Ovary (tissue), 9 donors: Measurements from ENCODE around the gene CD81. TPM values are rescaled to one million over a fixed set of nuclear protein-coding genes. Genes with fewer than 3 reads are reported as not detected.
"Not testable (repeated sequence)": the region's sequence is repeated elsewhere in the genome, so short reads cannot be mapped to it uniquely, and the experiment has no call there.

Experiments
- DNase-seq, 5 donors: peaks; one replicate each; pipeline ENCODE4 v3.0.0-alpha.2; 2019 to 2020
- H3K27ac ChIP-seq, 2 donors: fragments of 200-600 bp; one replicate each; pipeline versions ENCODE4 v1.5.1 to v1.8.0; 2019 to 2022
- H3K27me3 ChIP-seq: fragments of 200-600 bp; one replicate; pipeline ENCODE4 v1.8.0; 2022
- H3K36me3 ChIP-seq: fragments of 200-600 bp; sonication (generic); one replicate; pipeline ENCODE4 v1.5.1; 2019
- H3K4me1 ChIP-seq: one replicate; pipeline ENCODE4 v1.8.1; 2013; ENCODE audit warnings: mild to moderate bottlenecking, moderate library complexity; ENCODE audit not compliant: insufficient read depth
- H3K4me3 ChIP-seq: fragments of 200-600 bp; sonication (generic); one replicate; pipeline ENCODE4 v1.5.1; 2017
- H3K9me3 ChIP-seq, 2 donors: fragments of 200-600 bp in 1 of 2; sonication (generic) in 1 of 2; one replicate each; pipeline versions ENCODE4 v1.5.1 to v1.8.1; 2013 to 2019; ENCODE audit warnings: mild to moderate bottlenecking in 1 of 2, moderate library complexity in 1 of 2
- CTCF ChIP-seq, 3 donors: fragments of 450-650 bp in 2 of 3; fragments of 200-600 bp in 1 of 3; IDR thresholded peaks; one replicate each; pipeline versions ENCODE4 v1.5.1 to v1.8.0; 2016 to 2022; ENCODE audit warnings: antibody characterized with exemption in 3 of 3, mild to moderate bottlenecking in 1 of 3
- EP300 ChIP-seq: sonication (generic); formaldehyde crosslinking; IDR thresholded peaks from one replicate; pipeline ENCODE4 v1.6.1; 2017; ENCODE audit warnings: antibody characterized with exemption
- POLR2A ChIP-seq: fragments of 450-650 bp; IDR thresholded peaks from one replicate; pipeline ENCODE4 v1.6.1; 2017; ENCODE audit warnings: antibody characterized with exemption, mild to moderate bottlenecking, moderate library complexity
- WGBS, 3 donors: extraction: QIAGEN DNeasy Blood & Tissue Kit in 1 of 3; methylation state at CpG; one replicate each; pipeline versions ENCODE4 v1.1.5 to v1.1.7; 2013 to 2017; 5-methylcytosine and 5-hydroxymethylcytosine counted together
- intact Hi-C, 4 donors: fragments of 100-400 bp; cut with DNase I; formaldehyde crosslinking; loops; one replicate each; pipeline versions ENCODE4 v1.11.0 to v1.15.1; 2022 to 2023
- polyA plus RNA-seq, 2 donors: library from polyadenylated mRNA; stranded (reverse); fragments of 200-250 nt in 1 of 2; fragments of 350-450 nt in 1 of 2; fragmentation: Illumina TruSeq in 1 of 2; extraction: RNeasy Lipid Tissue Mini Kit (QIAGEN cat#74804) in 1 of 2; gene quantifications; one replicate each; pipeline ENCODE4 v1.2.3, GENCODE V29; 2013 to 2014
- total RNA-seq, 7 donors: library from RNA; depleted of rRNA in 2 of 7; stranded (reverse); fragments of >200 nt in 2 of 7; fragmentation: NEBNext Ultra II Directional in 3 of 7; extraction: Animal tissue kit (Norgen Biotek cat#: 25700) in 3 of 7; gene quantifications; one replicate each; pipeline versions ENCODE4 v1.1.0 to v1.2.4, GENCODE V29; 2016 to 2023
- donor health status: DM: no; HTN: no; CAD: no; lungs with moderate emphysema.
- donor health status: DM: no; HTN: no; CAD: no.
- donor health status: Bipolar disorder and iron deficiency.
- donor health status: DM: yes; HTN: yes; CAD: no.
- donor health status: DM: no; HTN: no; CAD: no.
- donor health status: DM: yes; HTN: yes; CAD: no.

Gene CD81
- total and polyA plus RNA-seq, 9 donors = 206 to 723 (median 541) TPM

- WGBS, 3 donors = 92 to 94% (median 92%) methylated on average over 9 of the region's 9 CpGs
- no peak overlapping the region for H3K4me3 ChIP-seq
- intact Hi-C loops = no loop called here
- no peak for DNase-seq
- H3K27me3 ChIP-seq = no peaks in the 10 kb centered on the region
- H3K9me3 ChIP-seq = no peaks in the 10 kb centered on the region
- TF ChIP-seq CTCF (IDR thresholded peaks at IDR 0.05) (no peak), EP300 (no peak), POLR2A (no peak)
- H3K36me3 ChIP-seq = no peaks in the 10 kb centered on the region
- no peaks in the 10 kb centered on the region for H3K4me1 ChIP-seq
- H3K27ac ChIP-seq = no peak overlapping the region
Measured at GRCh38 chr11:2329551-2329950, 47.6 kb upstream of the CD81 start.

GRCh38 chr11:2330696-2331095, 46.4 kb upstream of the CD81 start:
- Histone ChIP-seq H3K36me3 (no peaks in the 10 kb centered on the region), H3K4me3 (no peak overlapping the region), H3K27me3 (no peaks in the 10 kb centered on the region), H3K9me3 (no peaks in the 10 kb centered on the region), H3K27ac (no peak overlapping the region), H3K4me1 (no peaks in the 10 kb centered on the region)
- TF ChIP-seq CTCF (IDR thresholded peaks at IDR 0.05) = no peak
- no peak for TF ChIP-seq POLR2A
- TF ChIP-seq EP300 = no peak
- intact Hi-C loops = no loop called here
- DNase-seq = no peak
- WGBS, 3 donors = 85 to 91% (median 89%) methylated on average over 6 of the region's 6 CpGs

GRCh38 chr11:2331404-2331803, 45.7 kb upstream of the CD81 start:
- H3K4me1 ChIP-seq = no peaks in the 10 kb centered on the region
- TF ChIP-seq EP300 (no peak), CTCF (IDR thresholded peaks at IDR 0.05) (no peak), POLR2A (no peak)
- H3K27ac ChIP-seq = no peak overlapping the region
- 74 to 97% (median 96%) methylated on average over 5 of the region's 5 CpGs for WGBS, 3 donors
- no peak for DNase-seq
- H3K9me3 ChIP-seq = no peaks in the 10 kb centered on the region
- H3K27me3 ChIP-seq = no peaks in the 10 kb centered on the region
- H3K36me3 ChIP-seq = no peaks in the 10 kb centered on the region
- no peak overlapping the region for H3K4me3 ChIP-seq
- intact Hi-C loops = no loop called here

- DNase-seq, H3K27me3 ChIP-seq, H3K9me3 ChIP-seq, intact Hi-C loops, H3K4me3 ChIP-seq, H3K27ac ChIP-seq, H3K4me1 ChIP-seq, H3K36me3 ChIP-seq: not testable (repeated sequence)
- 86 to 92% (median 89%) methylated on average over 11 to 25 of the region's 29 CpGs for WGBS, 3 donors
Measured at GRCh38 chr11:2332569-2332968, 44.5 kb upstream of the CD81 start.

- H3K9me3 ChIP-seq, H3K27ac ChIP-seq, H3K4me3 ChIP-seq, DNase-seq, H3K36me3 ChIP-seq, intact Hi-C loops, H3K4me1 ChIP-seq, H3K27me3 ChIP-seq: not testable (repeated sequence)
- WGBS, 3 donors = 60 to 88% (median 83%) methylated on average over 1 to 2 of the region's 4 CpGs
Measured at GRCh38 chr11:2333486-2334205, 43.5 kb upstream of the CD81 start.

GRCh38 chr11:2335286-2335685, 41.8 kb upstream of the CD81 start:
- H3K36me3 ChIP-seq, intact Hi-C loops, H3K4me3 ChIP-seq, H3K27me3 ChIP-seq, H3K4me1 ChIP-seq, H3K27ac ChIP-seq, DNase-seq, H3K9me3 ChIP-seq: not testable (repeated sequence)
- WGBS, 3 donors = 91 to 97% (median 94%) methylated on average over 18 of the region's 18 CpGs

- H3K36me3 ChIP-seq, H3K4me3 ChIP-seq, H3K4me1 ChIP-seq, intact Hi-C loops, H3K27me3 ChIP-seq, H3K9me3 ChIP-seq, DNase-seq, H3K27ac ChIP-seq: not testable (repeated sequence)
- 82 to 86% (median 82%) methylated on average over 8 of the region's 8 CpGs for whole genome bisulfite sequencing, 3 donors
Measured at GRCh38 chr11:2338760-2339159, 38.4 kb upstream of the CD81 start.
